WTC11 (cell line): ENCODE results near the gene BFSP1. TPM values are rescaled to one million over a fixed set of nuclear protein-coding genes. Genes with fewer than 3 reads are reported as not detected.

Source experiments
- ATAC-seq: fragments of 200-7000 bp; cut with Tn5 transposase; 2 replicates; pipeline ENCODE4 v1.10.0; 2021; ENCODE audit warnings: mild to moderate bottlenecking, moderate library complexity
- CTCF ChIA-PET: fragments of 300-600 bp; sonication (Branson Sonifier 250); formaldehyde crosslinking; loops from one replicate; lab custom pipeline; 2021; ENCODE audit warnings: antibody characterized with exemption; lab: Charles Lee
- POLR2A ChIA-PET: fragments of 350-600 bp; sonication (Branson Sonifier 250); formaldehyde crosslinking; loops from one replicate; lab custom pipeline; 2021; ENCODE audit warnings: antibody characterized with exemption; lab: Charles Lee
- DNase-seq: peaks from one replicate; pipeline ENCODE4 v3.0.0; 2021; ENCODE audit warnings: low spot score
- H3K27ac Mint-ChIP-seq: 2 replicates; pipeline ENCODE4 v1.8.0; 2021; ENCODE audit warnings: mixed read lengths
- H3K27me3 Mint-ChIP-seq: 2 replicates; pipeline ENCODE4 v1.8.0; 2021; ENCODE audit warnings: low read depth, mild to moderate bottlenecking, moderate library complexity, mixed read lengths
- H3K36me3 Mint-ChIP-seq: 2 replicates; pipeline ENCODE4 v1.8.0; 2021; ENCODE audit warnings: mixed read lengths
- H3K4me1 Mint-ChIP-seq: 2 replicates; pipeline ENCODE4 v1.8.0; 2022; ENCODE audit warnings: mixed read lengths
- H3K4me3 Mint-ChIP-seq: 2 replicates; pipeline ENCODE4 v1.8.0; 2021; ENCODE audit warnings: mild to moderate bottlenecking, moderate library complexity, mixed read lengths
- H3K9me3 Mint-ChIP-seq: 2 replicates; pipeline ENCODE4 v1.8.0; 2021; ENCODE audit warnings: mixed read lengths
- ARID4B ChIP-seq: sonication (generic); formaldehyde crosslinking; IDR thresholded peaks from 2 replicates; pipeline ENCODE4 v1.8.0; 2023; ENCODE audit warnings: missing genetic modification reagents, mild to moderate bottlenecking, borderline replicate concordance
- ATF6 ChIP-seq: sonication (generic); formaldehyde crosslinking; IDR thresholded peaks from 2 replicates; pipeline ENCODE4 v1.8.1; 2023; ENCODE audit warnings: mild to moderate bottlenecking, missing genetic modification reagents
- CBFB ChIP-seq: sonication (generic); formaldehyde crosslinking; IDR thresholded peaks from 2 replicates; pipeline ENCODE4 v1.8.1; 2022; ENCODE audit warnings: mild to moderate bottlenecking, low read depth, missing genetic modification reagents
- FOXJ3 ChIP-seq: sonication (generic); formaldehyde crosslinking; IDR thresholded peaks from 2 replicates; pipeline ENCODE4 v1.9.0; 2021; ENCODE audit warnings: missing genetic modification reagents, mild to moderate bottlenecking, borderline replicate concordance
- FOXK1 ChIP-seq: sonication (generic); formaldehyde crosslinking; IDR thresholded peaks from 2 replicates; pipeline ENCODE4 v1.8.0; 2022; ENCODE audit warnings: mild to moderate bottlenecking, moderate library complexity, missing genetic modification reagents
- MAX ChIP-seq: sonication (generic); formaldehyde crosslinking; IDR thresholded peaks from 2 replicates; pipeline ENCODE4 v1.8.0; 2022; ENCODE audit warnings: mild to moderate bottlenecking, missing genetic modification reagents
- MLX ChIP-seq: sonication (generic); formaldehyde crosslinking; IDR thresholded peaks from 2 replicates; pipeline ENCODE4 v1.8.1; 2023; ENCODE audit warnings: mild to moderate bottlenecking, missing genetic modification reagents, moderate library complexity
- MXD4 ChIP-seq: fragments of 250-450 bp; sonication (Bioruptor Pico); IDR thresholded peaks from 2 replicates; pipeline ENCODE4 v1.8.0; 2021; ENCODE audit warnings: mild to moderate bottlenecking, moderate library complexity, borderline replicate concordance
- MYBL2 ChIP-seq: sonication (generic); formaldehyde crosslinking; IDR thresholded peaks from 2 replicates; pipeline ENCODE4 v1.8.1; 2023; ENCODE audit warnings: mild to moderate bottlenecking, moderate library complexity, missing genetic modification reagents
- NFYB ChIP-seq: sonication (generic); formaldehyde crosslinking; conservative IDR thresholded peaks from 2 replicates; pipeline ENCODE4 v1.8.0; 2022; ENCODE audit warnings: low read depth, missing genetic modification reagents
- RORB ChIP-seq: fragments of 250-450 bp; sonication (Bioruptor Pico); IDR thresholded peaks from 2 replicates; pipeline ENCODE4 v1.9.0; 2021; ENCODE audit warnings: mild to moderate bottlenecking
- USF2 ChIP-seq: sonication (generic); formaldehyde crosslinking; IDR thresholded peaks from 2 replicates; pipeline ENCODE4 v1.8.1; 2023; ENCODE audit warnings: mild to moderate bottlenecking, missing genetic modification reagents, moderate library complexity
- ZNF232 ChIP-seq: sonication (generic); formaldehyde crosslinking; IDR thresholded peaks from 2 replicates; pipeline ENCODE4 v1.8.0; 2022; ENCODE audit warnings: mild to moderate bottlenecking, missing genetic modification reagents
- ZNF423 ChIP-seq: fragments of 250-450 bp; sonication (Bioruptor Pico); IDR thresholded peaks from 2 replicates; pipeline ENCODE4 v2.1.2; 2022; ENCODE audit warnings: mild to moderate bottlenecking, moderate library complexity
- ZNF425 ChIP-seq: fragments of 250-450 bp; sonication (Bioruptor Pico); conservative IDR thresholded peaks from 2 replicates; pipeline ENCODE4 v1.9.0; 2021; ENCODE audit warnings: mild to moderate bottlenecking
- ZNF532 ChIP-seq: fragments of 250-450 bp; sonication (Bioruptor Pico); IDR thresholded peaks from 2 replicates; pipeline ENCODE4 v1.9.0; 2021; ENCODE audit warnings: mild to moderate bottlenecking, borderline replicate concordance
- ZSCAN18 ChIP-seq: fragments of 250-450 bp; sonication (Bioruptor Pico); IDR thresholded peaks from 2 replicates; pipeline ENCODE4 v2.1.2; 2022; ENCODE audit warnings: mild to moderate bottlenecking, moderate library complexity
- total RNA-seq: library from RNA; stranded (reverse); gene quantifications from 3 replicates; pipeline ENCODE4 v1.2.3, GENCODE V29; 2021

BFSP1 gene
- total RNA-seq, 1 experiment from 2014 or later = 3.0 TPM

GRCh38 chr20:17494201-17494600 is 37.0 kb downstream of the BFSP1 start:
- POLR2A ChIA-PET = no interaction called here
- CTCF ChIA-PET = interaction anchor here (2.5 kb wide), 1 partner anchor 10 kb away, joined by 6 read pairs; no protein-coding TSS in a partner anchor
- no peak for DNase-seq
- H3K9me3 Mint-ChIP-seq = 0 out of 2 replicates have a peak, but pooled peaks cover 3% of the 10 kb centered on the region
- no peak for TF ChIP-seq MYBL2 (CRISPR knock-in tag)
- no peak for TF ChIP-seq USF2 (CRISPR knock-in tag)
- no peak for TF ChIP-seq MLX (CRISPR knock-in tag)
- no peak for TF ChIP-seq ZNF532 (CRISPR knock-in tag)
- no peak for TF ChIP-seq FOXJ3
- TF ChIP-seq ZSCAN18 (CRISPR knock-in tag) = no peak
- TF ChIP-seq ZNF423 (CRISPR knock-in tag) = no peak
- TF ChIP-seq NFYB (CRISPR knock-in tag) = no peak
- TF ChIP-seq ZNF232 (CRISPR knock-in tag) = no peak
- no peak for TF ChIP-seq ARID4B (CRISPR knock-in tag)
- no peak for TF ChIP-seq RORB (CRISPR knock-in tag)
- H3K27ac Mint-ChIP-seq = no peak overlapping the region
- H3K4me1 Mint-ChIP-seq = no peaks in the 10 kb centered on the region
- ATAC-seq = no peak
- no peak overlapping the region for H3K4me3 Mint-ChIP-seq
- H3K27me3 Mint-ChIP-seq = no peaks in the 10 kb centered on the region
- no peaks in the 10 kb centered on the region for H3K36me3 Mint-ChIP-seq

- Mint-ChIP-seq H3K36me3 (no peaks in the 10 kb centered on the region), H3K4me3 (no peak overlapping the region), H3K4me1 (no peaks in the 10 kb centered on the region), H3K9me3 (0 out of 2 replicates have a peak, but pooled peaks cover 3% of the 10 kb centered on the region), H3K27me3 (no peaks in the 10 kb centered on the region), H3K27ac (no peak overlapping the region)
- DNase-seq = no peak
- CTCF ChIA-PET = no interaction called here
- POLR2A ChIA-PET = no interaction called here
- no peak for ATAC-seq
- TF ChIP-seq ZNF425 (CRISPR knock-in tag) (no peak), ZNF423 (CRISPR knock-in tag) (no peak), ATF6 (no peak), CBFB (CRISPR knock-in tag) (no peak), MXD4 (CRISPR knock-in tag) (no peak), FOXK1 (CRISPR knock-in tag) (no peak), MAX (CRISPR knock-in tag) (no peak)
Observed at GRCh38 chr20:17493173-17493572, 38.0 kb downstream of the BFSP1 start.
